HCT116 (cell line): ENCODE data around the gene SPG11. TPM values are rescaled to one million over a fixed set of nuclear protein-coding genes. Genes with fewer than 3 reads are reported as not detected.

Source experiments
- ATAC-seq: fragments of 200-7000 bp; cut with Tn5 transposase; 2 replicates; pipeline ENCODE4 v1.9.1; 2020; ENCODE audit warnings: mild to moderate bottlenecking, moderate library complexity
- BruUV-seq: library from RNA; stranded (reverse); fragments of 400-500 nt; replicated peaks from 2 replicates; lab custom pipeline; 2021; lab: Mats Ljungman, UMichigan
- CTCF ChIA-PET: fragments of 300-600 bp; sonication (Branson Sonifier 250); formaldehyde crosslinking; loops from one replicate; lab custom pipeline; 2021; ENCODE audit warnings: antibody characterized with exemption; lab: Charles Lee
- POLR2A ChIA-PET: fragments of 300-600, 350-600 bp; sonication (Branson Sonifier 250); formaldehyde crosslinking; loops from one replicate; lab custom pipeline; 2021; ENCODE audit warnings: antibody characterized with exemption; lab: Charles Lee
- RAD21 ChIA-PET, 2 experiments: fragments of 300-600 bp; sonication (Branson Sonifier 250); formaldehyde crosslinking; loops; one replicate each; lab custom pipeline; 2023; ENCODE audit warnings: low total read pairs in 2 of 2; ENCODE audit not compliant: uncharacterized antibody in 2 of 2, unreplicated experiment in 2 of 2, low non-redundant PET in 1 of 2; lab: Charles Lee
- DNase-seq: peaks from one replicate; pipeline ENCODE4 v3.0.0-alpha.2; 2010; ENCODE audit warnings: low read depth, low spot score
- H2AFZ ChIP-seq: fragments of 200-600 bp; shearing (Covaris generic), sonication (generic); 2 replicates; pipeline ENCODE4 v1.6.1; 2017; ENCODE audit warnings: low read depth, mixed run types, mixed read lengths, antibody characterized with exemption, low read length; ENCODE audit not compliant: poor library complexity, severe bottlenecking
- H3K27ac ChIP-seq: 2 replicates; pipeline ENCODE4 v1.5.1; 2012; ENCODE audit warnings: low read depth, low read length
- H3K27me3 ChIP-seq: fragments of 200-600 bp; sonication (generic); 2 replicates; pipeline ENCODE4 v1.6.1; 2016; ENCODE audit warnings: mixed run types, low read length, mixed read lengths; ENCODE audit not compliant: insufficient read depth
- H3K36me3 ChIP-seq, 2 experiments: fragments of 200-500 bp in 1 of 2; fragments of 200-600 bp in 1 of 2; sonication (Bioruptor generic) in 1 of 2; sonication (generic) in 1 of 2; 2 replicates each; pipeline versions ENCODE4 v1.5.1 to v1.6.1; 2014 to 2016; ENCODE audit warnings: low read length in 2 of 2, inconsistent platforms in 1 of 2, mixed read lengths in 1 of 2, mixed run types in 1 of 2; ENCODE audit not compliant: insufficient read depth in 2 of 2, control insufficient read depth in 1 of 2
- H3K4me1 ChIP-seq, 2 experiments: fragments of 200-600 bp in 1 of 2; sonication (generic) in 1 of 2; 2 replicates each; pipeline versions ENCODE4 v1.5.1 to v1.6.1; 2012 to 2017; ENCODE audit warnings: low read length in 2 of 2, inconsistent platforms in 1 of 2, mild to moderate bottlenecking in 1 of 2, mixed read lengths in 1 of 2, mixed run types in 1 of 2, moderate library complexity in 1 of 2; ENCODE audit not compliant: insufficient read depth in 2 of 2, control insufficient read depth in 1 of 2
- H3K4me2 ChIP-seq: fragments of 200-600 bp; sonication (generic); 2 replicates; pipeline ENCODE4 v1.6.1; 2017; ENCODE audit warnings: mixed run types, low read length, mixed read lengths
- H3K4me3 ChIP-seq, 2 experiments: fragments of 200-600 bp in 1 of 2; sonication (generic) in 1 of 2; replicated peaks in 1 of 2; 2 replicates each; pipeline ENCODE4 v1.5.1; 2011 to 2016; ENCODE audit warnings: low read length in 2 of 2, control low read depth in 1 of 2, low read depth in 1 of 2, mild to moderate bottlenecking in 1 of 2, mixed read lengths in 1 of 2, mixed run types in 1 of 2
- H3K79me2 ChIP-seq: fragments of 200-600 bp; sonication (generic); 2 replicates; pipeline ENCODE4 v1.6.1; 2017; ENCODE audit warnings: mild to moderate bottlenecking, mixed run types, low read length, moderate library complexity, mixed read lengths; ENCODE audit not compliant: insufficient read depth
- H3K9ac ChIP-seq: fragments of 200-600 bp; sonication (generic); 2 replicates; pipeline ENCODE4 v1.6.1; 2016; ENCODE audit warnings: low read length, mixed read lengths
- H3K9me2 ChIP-seq: fragments of 200-600 bp; sonication (generic), shearing (Covaris generic); 2 replicates; pipeline ENCODE4 v1.6.1; 2017; ENCODE audit warnings: mixed run types, mild to moderate bottlenecking, moderate library complexity; ENCODE audit not compliant: insufficient read depth
- H3K9me3 ChIP-seq, 2 experiments: fragments of 200-500 bp in 1 of 2; fragments of 200-600 bp in 1 of 2; sonication (Bioruptor generic) in 1 of 2; sonication (generic) in 1 of 2; 2 replicates each; pipeline ENCODE4 v1.6.1; 2014 to 2017; ENCODE audit warnings: low read length in 2 of 2, mixed read lengths in 2 of 2, inconsistent platforms in 1 of 2, low read depth in 1 of 2, mild to moderate bottlenecking in 1 of 2, mixed run types in 1 of 2, moderate library complexity in 1 of 2; ENCODE audit not compliant: control insufficient read depth in 1 of 2, insufficient read depth in 1 of 2
- H4K20me1 ChIP-seq: fragments of 200-600 bp; sonication (generic), shearing (Covaris generic); 2 replicates; pipeline ENCODE4 v1.6.1; 2017; ENCODE audit warnings: mixed run types, mild to moderate bottlenecking, moderate library complexity; ENCODE audit not compliant: insufficient read depth
- CBX3 ChIP-seq: IDR thresholded peaks from 2 replicates; pipeline ENCODE4 v1.6.1; 2012; ENCODE audit warnings: low read depth
- JUND ChIP-seq: IDR thresholded peaks from 2 replicates; pipeline ENCODE4 v1.6.1; 2012
- POLR2AphosphoS5 ChIP-seq: IDR thresholded peaks from 2 replicates; pipeline ENCODE4 v1.6.1; 2011; ENCODE audit warnings: mild to moderate bottlenecking, low read depth, low read length, moderate library complexity
- RAD21 ChIP-seq: IDR thresholded peaks from 2 replicates; pipeline ENCODE4 v1.6.1; 2012; ENCODE audit warnings: low read depth, mild to moderate bottlenecking
- SIN3A ChIP-seq: IDR thresholded peaks from 2 replicates; pipeline ENCODE4 v1.6.1; 2012; ENCODE audit warnings: low read depth
- intact Hi-C: fragments of 100-400 bp; cut with micrococcal nuclease; formaldehyde crosslinking; loops from 2 replicates; pipeline ENCODE4 v1.10.0; 2022
- total RNA-seq: library from RNA; stranded (reverse); gene quantifications from one replicate; pipeline ENCODE4 v1.2.1, GENCODE V29; 2021; ENCODE audit not compliant: unreplicated experiment
- TF ChIP-seq, protein P1 (sequence below): IDR thresholded peaks from 2 replicates; pipeline ENCODE4 v1.6.1; 2012

SPG11 gene
- total RNA-seq, 1 experiment from 2014 or later, result 34.8 TPM

DNA sequence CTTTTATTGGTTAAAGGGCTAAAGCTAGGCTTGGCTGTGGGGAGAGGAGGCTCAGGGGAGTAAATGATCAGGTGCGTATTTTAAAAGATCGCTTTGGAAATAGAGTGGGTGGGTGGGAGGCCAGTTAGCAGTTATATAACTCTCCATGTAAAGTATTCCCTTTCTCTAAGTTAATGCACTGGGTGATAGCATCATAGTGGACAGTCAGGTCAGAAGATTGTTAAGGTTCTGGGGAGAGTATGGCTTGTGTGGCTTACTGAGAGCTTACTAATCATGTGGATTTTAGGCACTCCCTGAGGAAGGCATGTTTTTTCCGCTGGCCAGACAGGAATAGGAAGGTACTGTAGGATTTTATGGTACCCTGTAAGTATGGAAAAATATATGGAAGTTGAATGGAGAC, 132.8 kb downstream of the SPG11 start:
- Histone ChIP-seq H3K9me3 (no peaks in the 10 kb centered on the region), H3K4me2 (no peak overlapping the region), H3K9ac (no peak overlapping the region), H3K27ac (no peak overlapping the region), H3K4me1 (peaks cover 1 to 4% of the 10 kb centered on the region in 2 experiments; a peak in 3 of 4 replicates), H3K9me2 (no peaks in the 10 kb centered on the region), H3K36me3 (peaks cover 0 to 5% of the 10 kb centered on the region in 2 experiments; a peak in 1 of 4 replicates), H3K79me2 (peaks cover 4% of the 10 kb centered on the region), H4K20me1 (no peaks in the 10 kb centered on the region), H3K27me3 (no peaks in the 10 kb centered on the region), H3K4me3 (no peak overlapping the region), H2AFZ (no peak overlapping the region)
- intact Hi-C loops, result no loop called here
- no TSS peak for BruUV-seq
- ChIA-PET CTCF (no interaction called here), RAD21 (no interaction called here), POLR2A (no interaction called here)
- TF ChIP-seq RAD21, result no peak
- TF ChIP-seq JUND, result no peak
- ATAC-seq (0 out of 2 replicates have a peak, but pooled peaks have one; percentile 16), DNase-seq (no peak)

DNA sequence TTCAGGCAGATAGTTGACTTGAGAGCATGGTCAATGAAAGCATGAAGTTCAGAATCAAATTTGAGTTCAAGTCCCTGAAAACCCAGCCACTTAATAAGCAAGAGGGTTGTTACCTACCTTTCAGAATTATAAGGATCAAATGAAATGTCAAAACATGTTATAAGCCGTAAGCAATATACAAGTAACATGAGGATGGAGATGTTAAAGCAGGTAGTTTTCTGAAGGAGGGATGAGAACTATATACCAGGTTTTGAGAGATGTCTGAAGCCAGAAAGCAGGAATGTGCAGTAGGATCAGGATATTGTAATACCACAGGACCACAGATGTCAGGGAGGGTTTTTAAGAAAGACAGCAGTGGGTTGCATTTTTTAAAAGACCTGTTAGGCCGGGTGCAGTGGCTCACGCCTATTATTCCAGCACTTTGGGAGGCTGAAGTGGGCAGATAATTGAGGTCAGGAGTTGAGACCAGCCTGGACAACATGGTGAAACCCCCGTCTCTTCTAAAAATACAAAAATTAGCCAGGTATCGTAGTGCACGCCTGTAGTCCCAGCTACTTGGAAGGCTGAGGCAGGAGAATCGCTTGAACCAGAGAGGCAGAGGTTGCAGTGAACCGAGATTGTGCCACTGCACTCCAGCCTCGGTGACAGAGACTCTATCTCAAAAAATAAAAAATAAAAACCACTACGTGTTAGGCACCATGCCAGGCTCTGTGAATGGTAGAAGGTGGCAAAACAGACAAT, 133.4 kb downstream of the SPG11 start:
- Histone ChIP-seq H3K9me2 (no peaks in the 10 kb centered on the region), H4K20me1 (no peaks in the 10 kb centered on the region), H3K4me2 (no peak overlapping the region), H3K27ac (no peak overlapping the region), H3K9me3 (no peaks in the 10 kb centered on the region), H3K27me3 (no peaks in the 10 kb centered on the region), H3K36me3 (peaks cover 0 to 5% of the 10 kb centered on the region in 2 experiments; a peak in 1 of 4 replicates), H2AFZ (no peak overlapping the region), H3K4me3 (no peak overlapping the region), H3K4me1 (no peaks in the 10 kb centered on the region)
- ChIA-PET POLR2A (no interaction called here), CTCF (no interaction called here)
- 0 out of 2 replicates have a peak, but pooled peaks have one; percentile 15 for ATAC-seq
- intact Hi-C loops, result no loop called here
- TF ChIP-seq SIN3A, result no peak
- TF ChIP-seq, protein P1, sequence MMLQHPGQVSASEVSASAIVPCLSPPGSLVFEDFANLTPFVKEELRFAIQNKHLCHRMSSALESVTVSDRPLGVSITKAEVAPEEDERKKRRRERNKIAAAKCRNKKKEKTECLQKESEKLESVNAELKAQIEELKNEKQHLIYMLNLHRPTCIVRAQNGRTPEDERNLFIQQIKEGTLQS, result no peak
- TF ChIP-seq JUND, result no peak
- peak; percentile 33; the same call in 1 of the 2 replicates for TF ChIP-seq POLR2AphosphoS5
- no peak for TF ChIP-seq CBX3
- TF ChIP-seq, all 23 proteins: peak for 1
- H3K79me2 ChIP-seq, result no peaks in the 10 kb centered on the region
- DNase-seq, result no peak
- H3K9ac ChIP-seq, result no peak overlapping the region
- RAD21 ChIA-PET, result no interaction called here
- TSS peak; percentile 41 for BruUV-seq
